Heart right ventricle (tissue), 16 donors: ENCODE data around the gene MGME1. TPM values are rescaled to one million over a fixed set of nuclear protein-coding genes. Genes with fewer than 3 reads are reported as not detected.

Experiments
- ATAC-seq, 8 donors: fragments of 200-7000 bp; cut with Tn5 transposase; one replicate each; pipeline ENCODE4 v1.9.1; 2020; ENCODE audit warnings: mild to moderate bottlenecking in 8 of 8, moderate library complexity in 8 of 8, moderate number of reproducible peaks in 1 of 8
- DNase-seq, 2 donors: peaks; one replicate each; pipeline ENCODE4 v3.0.0-alpha.2; 2020
- H3K27ac ChIP-seq, 10 donors: fragments of 200-600 bp; sonication (generic) in 2 of 10; one replicate each; pipeline versions ENCODE4 v1.5.0 to v1.8.0; 2020 to 2022; ENCODE audit warnings: mild to moderate bottlenecking in 3 of 10
- H3K27me3 ChIP-seq, 7 donors: fragments of 200-600 bp; one replicate each; pipeline ENCODE4 v1.8.0; 2021 to 2022; ENCODE audit warnings: mild to moderate bottlenecking in 2 of 7
- H3K36me3 ChIP-seq, 9 donors: fragments of 200-600 bp; sonication (generic) in 1 of 9; one replicate each; pipeline versions ENCODE4 v1.5.0 to v1.8.0; 2020 to 2022; ENCODE audit warnings: mild to moderate bottlenecking in 2 of 9
- H3K4me1 ChIP-seq, 9 donors: fragments of 200-600 bp; sonication (generic) in 1 of 9; one replicate each; pipeline versions ENCODE4 v1.5.0 to v1.8.0; 2020 to 2022; ENCODE audit warnings: mild to moderate bottlenecking in 4 of 9
- H3K4me3 ChIP-seq, 10 donors: fragments of 200-600 bp; sonication (generic) in 2 of 10; one replicate each; pipeline versions ENCODE4 v1.5.0 to v1.8.0; 2020 to 2022; ENCODE audit warnings: mild to moderate bottlenecking in 7 of 10, moderate library complexity in 2 of 10
- H3K9me3 ChIP-seq, 11 donors: fragments of 200-600 bp in 10 of 11; sonication (generic) in 2 of 11; one replicate each; pipeline versions ENCODE4 v1.5.0 to v1.8.0; 2013 to 2022; ENCODE audit warnings: mild to moderate bottlenecking in 2 of 11, control low read depth in 1 of 11, moderate library complexity in 1 of 11
- CTCF ChIP-seq, 9 donors: fragments of 200-600 bp; sonication (generic) in 2 of 9; IDR thresholded peaks; one replicate each; pipeline versions ENCODE4 v1.5.0 to v1.8.0; 2021 to 2022; ENCODE audit warnings: antibody characterized with exemption in 9 of 9, mild to moderate bottlenecking in 5 of 9, moderate library complexity in 1 of 9
- WGBS, 2 donors: extraction: QIAGEN DNeasy Blood & Tissue Kit; methylation state at CpG; one replicate each; pipeline ENCODE4 v1.1.7; 2013; ENCODE audit warnings: inconsistent platforms in 1 of 2; 5-methylcytosine and 5-hydroxymethylcytosine counted together
- intact Hi-C, 10 donors: fragments of 100-400 bp; cut with DNase I; formaldehyde crosslinking; loops; one replicate each; pipeline versions ENCODE4 v1.11.1 to v1.14.2; 2022
- polyA plus RNA-seq, 2 donors: library from polyadenylated mRNA; stranded (reverse); fragments of 200-250 nt; gene quantifications; one replicate each; pipeline ENCODE4 v1.2.3, GENCODE V29; 2013
- total RNA-seq, 10 donors: library from RNA; stranded (reverse); fragmentation: NEBNext Ultra II Directional in 3 of 10; extraction: Animal tissue kit (Norgen Biotek cat#: 25700) in 3 of 10; gene quantifications; one replicate each; pipeline versions ENCODE4 v1.2.1 to v1.2.4, GENCODE V29; 2021 to 2023
- donor health status: Arrhythmogenic right ventricular cardiomyopathy.
- donor health status: ischemic (EF 13 %, LVEDD 7.1; RV severe dilation, severe dysfunction).
- donor health status: healthy with polysubstance abuse.
- donor health status: DM: no; HTN: yes; CAD: no.
- donor health status: DM: no; HTN: no; CAD: no.
- donor health status: ischemic (EF 25% LVEDD 6.9; RV normal size, moderate dysfunction).
- donor health status: ischemic (EF 25% LVEDD 5.7; RV mildly dilated, moderate dysfunction).
- donor health status: healthy.
- donor health status: DM: yes; HTN: yes; CAD: no.
- donor health status: Ischemic cardiomyopathy.
- donor health status: ischemic (EF 35%, LVEDD 5.7; RV mildly dilated, moderate dysfunction).
- donor health status: nonischemic (EF 11% LVEDD 7.7; RV severe dilation, severe dysfunction).
- donor health status: DM: yes; HTN: yes; CAD: no.
- donor health status: PGD.
- donor health status: ischemic (EF 29% LVEDD 5.4; RV normal size, mild dysfunction).
- donor health status: nonischemic (EF 23%, LVEDD 6.1; RV moderate dilation, normal function).

MGME1 gene
- total and polyA plus RNA-seq, 12 donors = 6.0 to 16.0 (median 12.9) TPM

GRCh38 chr20:17934141-17934862 lies 34.5 kb upstream of the MGME1 start:
- Histone ChIP-seq H3K27me3 (no peaks in the 10 kb centered on the region), H3K9me3 (peaks cover 0 to 8% (median 0%) of the 10 kb centered on the region in 11 donors), H3K4me1 (peaks cover 3 to 50% (median 26%) of the 10 kb centered on the region in 9 donors), H3K27ac (no peak overlapping the region), H3K4me3 (no peak overlapping the region), H3K36me3 (no peaks in the 10 kb centered on the region)
- ATAC-seq = no peak
- no peak for DNase-seq
- 79% methylated on average over 16 of the region's 16 CpGs for WGBS, 2 donors
- intact Hi-C loops = loop anchor here in 1 of 10 donors (10.0 kb wide), 1 partner anchor 430 kb away; no protein-coding TSS in a partner anchor
- no peak for TF ChIP-seq CTCF (IDR thresholded peaks at IDR 0.05)

DNA sequence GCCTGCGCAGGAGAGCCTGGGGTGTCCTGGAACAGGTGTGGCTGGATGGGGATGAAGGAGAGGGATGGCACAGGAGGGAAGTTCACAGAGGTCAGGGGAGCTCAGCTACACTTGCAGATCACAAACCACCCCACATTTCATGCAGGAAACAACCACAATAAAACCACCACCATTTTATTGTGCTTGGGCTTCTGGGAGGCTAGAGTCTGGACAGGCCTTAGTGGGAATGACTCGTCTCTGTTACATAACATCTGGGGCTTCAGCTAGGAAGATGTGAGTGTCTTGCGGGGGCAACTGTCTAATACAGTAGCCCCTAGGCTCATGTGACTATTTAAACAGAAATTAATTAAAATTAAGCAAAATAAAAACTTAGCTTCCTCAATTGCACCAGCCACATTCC lies 33.6 kb upstream of the MGME1 start:
- intact Hi-C loops = loop anchor here in 3 of 10 donors (5.0 to 10.0 kb wide), 3 partner anchors 38 to 430 kb away; partner anchors contain the start of gene RRBP1 (in 1 of the 3)
- no peaks in the 10 kb centered on the region for H3K27me3 ChIP-seq
- 94 to 96% methylated on average over 3 of the region's 3 CpGs for WGBS, 2 donors
- H3K27ac ChIP-seq = no peak overlapping the region
- ATAC-seq (no peak), DNase-seq (no peak)
- no peak for TF ChIP-seq CTCF (IDR thresholded peaks at IDR 0.05)
- H3K4me1 ChIP-seq = peaks cover 3 to 55% (median 30%) of the 10 kb centered on the region in 9 donors
- no peaks in the 10 kb centered on the region for H3K36me3 ChIP-seq
- no peak overlapping the region for H3K4me3 ChIP-seq
- H3K9me3 ChIP-seq = peaks cover 0 to 8% (median 0%) of the 10 kb centered on the region in 11 donors

GRCh38 chr20:17935761-17936160 lies 33.1 kb upstream of the MGME1 start:
- Histone ChIP-seq H3K27ac (peak overlapping the region in 6 of 10 donors; percentile 10 to 81 (median 54)), H3K27me3 (no peaks in the 10 kb centered on the region), H3K36me3 (peaks cover 0 to 5% (median 0%) of the 10 kb centered on the region in 9 donors), H3K4me3 (no peak overlapping the region), H3K9me3 (peaks cover 0 to 8% (median 0%) of the 10 kb centered on the region in 11 donors), H3K4me1 (peaks cover 3 to 55% (median 30%) of the 10 kb centered on the region in 9 donors)
- TF ChIP-seq CTCF (IDR thresholded peaks at IDR 0.05) = no peak
- no peak for DNase-seq
- WGBS, 2 donors = 70 to 81% methylated on average over 9 of the region's 9 CpGs
- intact Hi-C loops = loop anchor here in 3 of 10 donors (5.0 to 10.0 kb wide), 3 partner anchors 38 to 431 kb away; partner anchors contain the start of gene RRBP1 (in 1 of the 3)
- ATAC-seq = no peak

GRCh38 chr20:17936286-17936760 lies 32.5 kb upstream of the MGME1 start:
- Histone ChIP-seq H3K4me1 (peaks cover 3 to 55% (median 30%) of the 10 kb centered on the region in 9 donors), H3K27me3 (no peaks in the 10 kb centered on the region), H3K27ac (peak overlapping the region in 7 of 10 donors; percentile 10 to 81 (median 55)), H3K36me3 (peaks cover 0 to 11% (median under 1%) of the 10 kb centered on the region in 9 donors), H3K4me3 (no peak overlapping the region), H3K9me3 (peaks cover 0 to 6% (median 0%) of the 10 kb centered on the region in 11 donors)
- ATAC-seq (peak in 1 of 8 donors; percentile 3), DNase-seq (no peak)
- intact Hi-C loops = loop anchor here in 3 of 10 donors (5.0 to 10.0 kb wide), 3 partner anchors 39 to 432 kb away; partner anchors contain the start of gene RRBP1 (in 1 of the 3)
- 58% methylated on average over 8 of the region's 8 CpGs for WGBS, 2 donors
- TF ChIP-seq CTCF (IDR thresholded peaks at IDR 0.05) = no peak
